ENCODE data around the gene ARPC1B.
"Not testable (repeated sequence)": the region's sequence is repeated elsewhere in the genome, so short reads cannot be mapped to it uniquely, and the experiment has no call there.

The ARPC1B gene

GRCh38 chr7:99368750-99369389, 5.7 kb upstream of the ARPC1B start:
- no peak for DNase-seq

GRCh38 chr7:99369767-99370391, 4.7 kb upstream of the ARPC1B start:
- no peak for DNase-seq

DNA sequence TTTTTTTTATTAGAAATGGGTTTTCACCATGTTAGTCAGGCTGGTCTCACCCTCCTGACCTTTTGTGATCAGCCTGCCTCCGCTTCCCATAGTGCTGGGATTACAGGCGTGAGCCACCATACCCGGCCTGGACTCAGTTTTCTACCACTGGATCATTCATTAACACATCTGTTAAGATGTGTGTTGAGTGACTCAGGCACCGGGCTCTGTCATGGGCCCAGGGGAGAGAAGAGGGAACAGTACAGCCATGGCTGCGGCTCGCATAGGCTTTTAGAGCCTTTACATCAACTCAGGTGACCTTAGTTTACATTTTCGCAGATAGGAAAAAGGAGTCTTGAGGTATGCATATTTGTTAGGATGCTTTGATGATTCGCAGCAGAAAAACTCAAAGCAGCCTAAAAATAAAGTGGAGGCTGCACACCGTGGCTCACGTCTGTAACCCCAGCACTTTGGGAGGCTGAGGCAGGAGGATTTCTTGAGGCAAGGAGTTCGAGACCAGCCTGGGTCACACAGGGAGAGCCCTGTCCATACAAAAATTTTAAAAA, 3.1 kb upstream of the ARPC1B start:
- DNase-seq: no peak

GRCh38 chr7:99372275-99373090, 2.0 kb upstream of the ARPC1B start:
- DNase-seq: no peak

DNA sequence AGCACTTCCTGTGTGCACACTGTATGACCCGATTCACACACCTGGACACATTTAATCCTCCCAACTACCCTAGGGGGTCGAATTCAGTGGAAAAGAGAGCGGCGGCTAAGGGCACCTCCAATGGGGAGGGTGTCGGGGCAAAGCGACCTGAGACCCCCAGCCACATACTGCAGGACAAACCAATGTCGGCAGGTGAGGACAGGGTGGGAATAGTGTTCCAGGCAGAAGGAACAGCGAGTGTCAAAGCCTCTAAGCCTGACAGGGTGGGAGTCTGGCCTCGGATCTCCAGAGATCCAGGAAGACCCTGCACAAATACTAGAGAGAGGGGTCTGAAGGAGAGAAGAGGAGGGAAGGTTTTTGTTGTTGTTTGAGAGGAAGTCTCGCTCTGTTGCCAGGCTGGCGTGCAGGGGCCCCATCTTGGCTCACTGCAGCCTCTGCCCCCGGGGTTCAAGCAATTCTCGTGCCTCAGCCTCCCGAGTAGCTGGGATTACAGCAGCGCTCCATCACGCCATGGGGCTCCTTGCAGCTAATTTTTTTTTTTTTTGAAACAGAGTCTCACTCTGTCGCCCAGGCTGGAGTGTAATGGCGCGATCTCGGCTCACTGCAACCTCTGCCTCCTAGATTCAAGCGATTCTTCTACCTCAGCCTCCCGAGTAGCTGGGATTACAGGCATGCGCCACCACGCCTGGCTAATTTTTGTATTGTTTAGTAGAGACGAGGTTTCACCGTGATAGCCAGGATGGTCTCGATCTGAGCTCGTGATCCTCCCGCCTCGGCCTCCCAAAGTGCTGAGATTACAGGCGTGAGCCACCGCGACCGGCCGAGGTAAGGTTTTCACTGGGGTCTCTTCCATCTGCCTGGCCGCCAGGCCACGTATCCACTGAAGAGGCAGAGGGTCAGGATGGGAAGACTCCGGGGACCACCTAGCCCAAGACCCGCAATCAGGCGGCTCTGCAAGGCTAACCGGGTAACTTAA, 1.2 kb upstream of the ARPC1B start:
- no peak for DNase-seq

GRCh38 chr7:99375070-99375807, 709 bp downstream of the ARPC1B start:
- peak in 1 of 2 experiments; percentile 40 for DNase-seq

GRCh38 chr7:99379043-99379577, 4.6 kb downstream of the ARPC1B start:
- DNase-seq: no peak

GRCh38 chr7:99379693-99380031, 5.1 kb downstream of the ARPC1B start:
- not testable (repeated sequence) for DNase-seq

DNA sequence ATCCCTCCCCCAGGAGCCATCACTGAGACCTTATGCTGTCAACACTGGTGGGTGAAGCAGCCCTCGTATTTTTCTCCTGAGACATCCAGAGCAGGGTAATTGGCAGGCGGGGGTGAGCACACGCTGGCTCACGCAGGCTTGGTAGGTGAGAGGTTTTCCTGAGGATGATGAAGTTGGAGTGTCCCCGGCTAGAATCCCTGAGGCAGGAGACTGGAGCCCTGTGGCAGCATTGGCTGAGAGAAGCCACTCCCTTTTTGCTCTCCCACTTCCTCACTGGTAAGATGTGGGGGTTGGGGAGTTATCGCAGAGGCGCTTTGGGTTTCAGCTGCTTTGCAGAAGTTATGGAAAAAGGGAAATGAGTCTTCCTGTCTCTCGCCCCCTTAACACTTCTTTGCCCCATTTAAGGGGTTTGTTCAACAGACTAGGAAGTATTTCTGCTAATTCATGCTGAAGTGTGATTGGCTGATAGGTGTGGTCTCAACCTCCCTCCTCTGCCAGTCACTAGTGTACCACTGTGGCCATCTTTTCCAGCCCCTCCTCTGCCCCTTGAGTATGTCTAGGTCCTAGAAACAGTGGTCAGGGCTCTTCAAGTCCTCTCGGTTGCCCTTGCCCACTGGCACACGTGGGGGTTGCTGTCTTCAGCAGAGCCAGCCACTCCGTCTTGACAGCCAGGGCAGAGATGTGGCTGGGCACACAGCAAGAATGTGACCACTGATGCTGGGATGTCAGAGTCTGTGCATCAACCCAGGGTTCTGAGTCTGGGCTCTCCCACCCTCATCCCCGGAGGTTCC, 5.7 kb downstream of the ARPC1B start:
- DNase-seq: no peak

DNA sequence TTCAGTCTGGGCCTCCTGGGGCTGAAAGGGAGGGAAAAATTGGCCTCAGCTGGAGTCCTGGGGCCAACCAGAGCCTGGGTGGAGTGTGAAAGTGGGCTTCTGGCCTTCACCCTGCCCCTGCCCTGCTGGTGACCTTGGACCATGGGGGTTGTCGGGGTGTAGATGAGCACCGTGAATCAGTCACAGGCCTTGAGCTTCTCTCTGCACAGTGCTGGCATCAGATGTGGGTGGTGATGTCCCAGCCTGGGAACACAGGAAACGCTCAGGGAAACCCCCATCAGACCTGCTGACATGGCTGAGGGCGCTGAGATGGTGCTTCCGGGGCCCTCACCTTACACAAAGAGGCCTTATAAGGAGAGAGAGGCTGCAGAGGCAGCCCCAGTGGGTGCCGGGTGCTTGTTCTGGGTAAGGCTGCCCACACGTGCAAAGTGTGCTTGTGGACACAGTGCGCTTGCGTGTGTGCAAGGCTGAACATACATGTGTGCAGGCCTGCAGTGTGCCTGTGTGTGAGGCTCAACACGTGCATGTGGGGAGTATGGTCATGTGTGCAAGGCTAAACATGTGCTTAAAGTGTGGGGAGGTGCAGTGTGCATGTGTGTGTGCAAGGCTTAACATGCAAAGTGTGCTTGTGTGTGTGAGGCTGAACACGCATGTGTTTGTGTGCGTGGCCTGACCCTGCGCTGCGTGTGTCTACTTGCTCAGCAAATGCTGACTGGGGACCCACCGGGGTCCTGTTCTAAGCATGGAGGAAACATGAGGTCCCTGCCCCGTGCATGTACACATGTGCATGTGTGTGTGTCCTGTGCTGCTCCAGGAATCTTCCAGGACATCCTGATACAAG, 6.5 kb downstream of the ARPC1B start:
- no peak for DNase-seq

- no peak for DNase-seq
Observed at GRCh38 chr7:99381664-99382075, 7.1 kb downstream of the ARPC1B start.

GRCh38 chr7:99383203-99383602, 8.7 kb downstream of the ARPC1B start:
- DNase-seq: no peak

GRCh38 chr7:99383791-99384370, 9.4 kb downstream of the ARPC1B start:
- no peak for DNase-seq

- DNase-seq: no peak
Observed at GRCh38 chr7:99384523-99384922, 10.0 kb downstream of the ARPC1B start.

DNA sequence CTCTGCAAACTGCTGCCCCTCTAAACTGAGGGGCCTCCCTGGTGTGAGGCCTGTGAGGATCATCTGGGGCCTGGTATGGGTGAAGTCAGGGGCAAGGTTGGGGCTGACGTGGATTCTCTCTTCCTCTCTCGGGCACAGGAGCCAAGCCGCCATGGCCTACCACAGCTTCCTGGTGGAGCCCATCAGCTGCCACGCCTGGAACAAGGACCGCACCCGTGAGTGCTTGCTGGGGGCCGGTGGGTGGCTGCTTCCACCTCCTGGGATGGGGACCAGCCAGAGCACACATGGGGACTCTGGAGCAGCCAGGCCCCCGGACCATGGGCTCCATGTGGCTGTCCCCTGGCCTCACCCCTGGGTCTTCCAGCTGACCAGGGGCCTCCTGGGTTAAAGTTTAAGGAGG, 11.0 kb downstream of the ARPC1B start:
- no peak for DNase-seq

- DNase-seq: no peak
Observed at GRCh38 chr7:99386584-99387238, 12.2 kb downstream of the ARPC1B start.

DNA sequence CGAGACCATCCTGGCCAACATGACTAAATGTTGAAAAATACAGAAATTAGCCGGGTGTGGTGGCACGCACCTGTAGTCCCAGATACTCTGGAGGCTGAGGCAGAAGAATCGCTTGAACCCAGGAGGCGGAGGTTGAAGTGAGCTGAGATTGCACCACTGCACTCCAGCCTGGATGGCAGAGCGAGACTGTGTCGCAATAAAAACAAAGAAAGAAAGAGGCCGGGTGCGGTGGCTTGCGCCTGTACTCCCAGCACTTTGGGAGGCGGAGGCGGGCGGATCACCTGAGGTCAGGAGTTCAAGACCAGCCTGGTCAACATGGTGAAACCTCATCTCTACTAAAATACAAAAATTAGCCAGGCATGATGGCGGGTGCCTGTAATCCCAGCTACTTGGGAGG, 12.7 kb downstream of the ARPC1B start:
- DNase-seq: not testable (repeated sequence)

DNA sequence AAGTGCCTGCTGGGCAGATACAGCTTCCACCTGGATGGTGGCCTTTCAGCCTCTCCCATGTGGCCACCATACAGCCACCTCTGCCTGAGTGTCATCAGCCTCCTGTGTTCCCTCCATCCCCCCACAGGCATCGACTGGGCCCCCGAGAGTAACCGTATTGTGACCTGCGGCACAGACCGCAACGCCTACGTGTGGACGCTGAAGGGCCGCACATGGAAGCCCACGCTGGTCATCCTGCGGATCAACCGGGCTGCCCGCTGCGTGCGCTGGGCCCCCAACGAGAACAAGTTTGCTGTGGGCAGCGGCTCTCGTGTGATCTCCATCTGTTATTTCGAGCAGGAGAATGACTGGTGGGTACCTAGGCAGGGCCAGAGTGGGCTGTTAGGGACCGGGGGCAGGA, 13.4 kb downstream of the ARPC1B start:
- DNase-seq: no peak

GRCh38 chr7:99389772-99390171, 15.2 kb downstream of the ARPC1B start:
- DNase-seq: no peak
